OCI-LY1 (cell line): Measurements from ENCODE around the gene DOCK1.

Source experiments
- H2AFZ ChIP-seq: fragments of 200-600 bp; sonication (generic), shearing (Covaris generic); 2 replicates; pipeline ENCODE4 v1.6.0; 2014; ENCODE audit warnings: antibody characterized with exemption, mild to moderate bottlenecking, low read length
- H3F3A ChIP-seq: fragments of 200-600 bp; sonication (generic), shearing (Covaris generic); 2 replicates; pipeline ENCODE4 v1.6.0; 2014; ENCODE audit warnings: mild to moderate bottlenecking, antibody characterized with exemption, low read length, moderate library complexity; ENCODE audit not compliant: insufficient read depth
- H3K27ac ChIP-seq: fragments of 200-600 bp; sonication (generic); 2 replicates; pipeline ENCODE4 v1.5.1; 2014; ENCODE audit warnings: low read length, mixed run types, mild to moderate bottlenecking, low read depth; ENCODE audit not compliant: poor library complexity, severe bottlenecking
- H3K27me3 ChIP-seq: fragments of 200-600 bp; sonication (generic); 2 replicates; pipeline ENCODE4 v1.6.0; 2014; ENCODE audit warnings: antibody characterized with exemption, mild to moderate bottlenecking, low read length, moderate library complexity; ENCODE audit not compliant: insufficient read depth
- H3K36me3 ChIP-seq: fragments of 200-600 bp; sonication (generic); 2 replicates; pipeline ENCODE4 v1.6.1; 2014; ENCODE audit warnings: mild to moderate bottlenecking, antibody characterized with exemption, low read length, moderate library complexity, mixed read lengths; ENCODE audit not compliant: insufficient read depth
- H3K4me1 ChIP-seq: fragments of 200-600 bp; sonication (generic); 2 replicates; pipeline ENCODE4 v1.5.1; 2014; ENCODE audit warnings: mild to moderate bottlenecking, low read length, moderate library complexity; ENCODE audit not compliant: insufficient read depth, severe bottlenecking
- H3K4me2 ChIP-seq: fragments of 200-600 bp; sonication (generic), shearing (Covaris generic); 2 replicates; pipeline ENCODE4 v1.6.1; 2014; ENCODE audit warnings: low read length
- H3K4me3 ChIP-seq: fragments of 200-600 bp; sonication (generic); 2 replicates; pipeline ENCODE4 v1.5.1; 2014; ENCODE audit warnings: low read length, low read depth, mild to moderate bottlenecking, mixed read lengths; ENCODE audit not compliant: poor library complexity, severe bottlenecking
- H3K79me2 ChIP-seq: fragments of 200-600 bp; shearing (Covaris generic); 2 replicates; pipeline ENCODE4 v1.6.1; 2016; ENCODE audit warnings: mixed run types, low read length, mixed read lengths; ENCODE audit not compliant: insufficient read depth
- H3K9ac ChIP-seq: fragments of 200-600 bp; sonication (generic), shearing (Covaris generic); 2 replicates; pipeline ENCODE4 v1.6.1; 2014; ENCODE audit warnings: mild to moderate bottlenecking, low read length, mixed read lengths
- H3K9me2 ChIP-seq: fragments of 200-600 bp; sonication (generic), shearing (Covaris generic); 2 replicates; pipeline ENCODE4 v1.6.1; 2014; ENCODE audit warnings: low read depth, mild to moderate bottlenecking, low read length, mixed read lengths
- H3K9me3 ChIP-seq: fragments of 200-600 bp; shearing (Covaris generic); 2 replicates; pipeline ENCODE4 v1.6.1; 2014; ENCODE audit warnings: low read length, mixed read lengths
- H4K20me1 ChIP-seq: fragments of 200-600 bp; sonication (generic), shearing (Covaris generic); 2 replicates; pipeline ENCODE4 v1.6.0; 2016; ENCODE audit warnings: mild to moderate bottlenecking, low read length; ENCODE audit not compliant: insufficient read depth
- CTCF ChIP-seq: fragments of 200-600 bp; sonication (generic), shearing (Covaris generic); IDR thresholded peaks from 2 replicates; pipeline ENCODE4 v1.5.1; 2017; ENCODE audit warnings: mild to moderate bottlenecking, antibody characterized with exemption, low read length, moderate library complexity, mixed read lengths
- EZH2 ChIP-seq: fragments of 200-600 bp; sonication (generic), shearing (Covaris generic); IDR thresholded peaks from 2 replicates; pipeline ENCODE4 v1.8.0; 2017; ENCODE audit warnings: borderline replicate concordance, mixed run types, mild to moderate bottlenecking, antibody characterized with exemption, low read length, moderate library complexity, mixed read lengths

The DOCK1 gene

GRCh38 chr10:127272076-127272475, 366.8 kb downstream of the DOCK1 start:
- TF ChIP-seq EZH2 (no peak), CTCF (no peak)
- H3K4me1 ChIP-seq = no peaks in the 10 kb centered on the region
- H3K36me3 ChIP-seq = no peaks in the 10 kb centered on the region

GRCh38 chr10:127275272-127275671, 370.0 kb downstream of the DOCK1 start:
- Histone ChIP-seq H3K36me3 (no peaks in the 10 kb centered on the region), H3K4me3 (no peak overlapping the region), H2AFZ (no peak overlapping the region), H3K27me3 (0 out of 2 replicates have a peak, but pooled peaks cover 3% of the 10 kb centered on the region), H3K9ac (no peak overlapping the region), H3K4me1 (no peaks in the 10 kb centered on the region), H3K9me3 (no peaks in the 10 kb centered on the region), H3K4me2 (no peak overlapping the region), H4K20me1 (no peaks in the 10 kb centered on the region), H3K27ac (no peak overlapping the region), H3F3A (no peaks in the 10 kb centered on the region), H3K9me2 (no peaks in the 10 kb centered on the region), H3K79me2 (no peaks in the 10 kb centered on the region)
- TF ChIP-seq EZH2 (no peak), CTCF (no peak)

More at GRCh38 chr10:127272076-127272475, 366.8 kb downstream of the DOCK1 start:
- H3K27me3 ChIP-seq = 0 out of 2 replicates have a peak, but pooled peaks cover 3% of the 10 kb centered on the region
- no peaks in the 10 kb centered on the region for H4K20me1 ChIP-seq
- H3K4me2 ChIP-seq = no peak overlapping the region
- H3K27ac ChIP-seq = no peak overlapping the region
- no peaks in the 10 kb centered on the region for H3F3A ChIP-seq
- no peaks in the 10 kb centered on the region for H3K9me2 ChIP-seq
- H3K9me3 ChIP-seq = no peaks in the 10 kb centered on the region
- H3K79me2 ChIP-seq = no peaks in the 10 kb centered on the region
- H2AFZ ChIP-seq = no peak overlapping the region
- no peak overlapping the region for H3K9ac ChIP-seq
- no peak overlapping the region for H3K4me3 ChIP-seq

- Histone ChIP-seq H4K20me1 (no peaks in the 10 kb centered on the region), H3K4me3 (no peak overlapping the region)
- TF ChIP-seq CTCF = no peak
- TF ChIP-seq EZH2 = no peak
Measured at GRCh38 chr10:127275793-127276450, 370.7 kb downstream of the DOCK1 start.

More at GRCh38 chr10:127275793-127276450, 370.7 kb downstream of the DOCK1 start:
- Histone ChIP-seq H3K4me2 (no peak overlapping the region), H3K9me3 (no peaks in the 10 kb centered on the region), H3K4me1 (no peaks in the 10 kb centered on the region), H3F3A (no peaks in the 10 kb centered on the region), H3K27me3 (0 out of 2 replicates have a peak, but pooled peaks cover 3% of the 10 kb centered on the region), H3K27ac (no peak overlapping the region), H3K9ac (no peak overlapping the region), H2AFZ (no peak overlapping the region), H3K9me2 (no peaks in the 10 kb centered on the region), H3K36me3 (no peaks in the 10 kb centered on the region), H3K79me2 (no peaks in the 10 kb centered on the region)
